ENCODE results near the gene PLOD3.

The PLOD3 gene

GRCh38 chr7:101239191-101239950, 22.0 kb upstream of the PLOD3 start:
- no peak for DNase-seq

GRCh38 chr7:101238226-101239182, 21.1 kb upstream of the PLOD3 start:
- DNase-seq, result no peak

- DNase-seq, result peak in 7 of 14 donors; percentile 11 to 76 (median 30)
Measured at GRCh38 chr7:101237206-101238067, 20.1 kb upstream of the PLOD3 start, which contains the start of gene CLDN15. Gene CLDN15 (minus strand): TSS chr7:101237802. CDS start chr7:101237581, 221 bp downstream.

- DNase-seq, result no peak
Measured at GRCh38 chr7:101236292-101236835, 19.0 kb upstream of the PLOD3 start.

- DNase-seq, result no peak
Measured at GRCh38 chr7:101235522-101235921, 18.1 kb upstream of the PLOD3 start.

GRCh38 chr7:101235050-101235449, 17.7 kb upstream of the PLOD3 start:
- no peak for DNase-seq

GRCh38 chr7:101234636-101235035, 17.3 kb upstream of the PLOD3 start:
- no peak for DNase-seq

GRCh38 chr7:101233907-101234547, 16.6 kb upstream of the PLOD3 start:
- no peak for DNase-seq

- peak in 1 of 14 donors; percentile 33 for DNase-seq
Measured at GRCh38 chr7:101232141-101232850, 14.9 kb upstream of the PLOD3 start.

GRCh38 chr7:101231644-101232043, 14.3 kb upstream of the PLOD3 start:
- DNase-seq, result no peak

- DNase-seq, result no peak
Measured at GRCh38 chr7:101226721-101227120, 9.3 kb upstream of the PLOD3 start.

- no peak for DNase-seq
Measured at GRCh38 chr7:101225650-101226049, 8.3 kb upstream of the PLOD3 start.

- DNase-seq, result no peak
Measured at GRCh38 chr7:101223528-101223927, 6.1 kb upstream of the PLOD3 start.

- no peak for DNase-seq
Measured at GRCh38 chr7:101222275-101222830, 5.0 kb upstream of the PLOD3 start.

GRCh38 chr7:101220295-101220694, 2.9 kb upstream of the PLOD3 start:
- DNase-seq, result no peak

GRCh38 chr7:101218236-101219125, 1.1 kb upstream of the PLOD3 start:
- no peak for DNase-seq

- DNase-seq, result peak in 2 of 14 donors; percentile 48 to 57
Measured at GRCh38 chr7:101216860-101217387, 457 bp downstream of the PLOD3 start.

- peak in 1 of 14 donors; percentile 53 for DNase-seq
Measured at GRCh38 chr7:101216001-101216859, 1.2 kb downstream of the PLOD3 start.
